Measurements from ENCODE around the gene FKBP9.
A peak's percentile ranks its signal among the peaks of the same experiment; 100 is the strongest.
"Not testable (repeated sequence)": the region's sequence is repeated elsewhere in the genome, so short reads cannot be mapped to it uniquely, and the experiment has no call there.

FKBP9 gene

DNA sequence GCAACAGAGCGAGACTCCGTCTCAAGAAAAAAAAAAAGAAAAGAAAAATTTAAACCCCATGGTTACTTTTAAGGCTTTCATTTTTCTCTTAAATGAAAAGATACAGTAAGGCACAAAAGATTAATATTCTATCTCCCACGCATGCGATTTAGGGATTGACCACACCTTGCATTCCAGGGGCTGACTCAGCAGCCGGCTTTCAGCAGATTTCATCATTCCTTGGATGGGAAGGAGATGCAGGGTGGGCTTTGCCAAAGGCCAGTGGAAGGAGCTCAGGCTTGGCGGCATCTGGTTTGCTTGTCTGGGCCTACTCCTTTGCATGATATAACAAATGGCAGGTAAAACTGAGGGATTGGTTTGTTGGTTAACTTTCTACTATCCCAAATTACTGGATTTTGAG is 22.0 kb downstream of the FKBP9 start:
- not testable (repeated sequence) for H3K4me2 ChIP-seq (ENCODE audit: low read length, poor library complexity, severe bottlenecking); H3K23ac ChIP-seq (ENCODE audit: low read length in 2 of 2); H2BK15ac ChIP-seq (ENCODE audit: low read depth, poor library complexity, severe bottlenecking); H3K9me3 ChIP-seq (ENCODE audit: control insufficient read depth, low read length); H3K79me1 ChIP-seq (replicated peaks; ENCODE audit: low read length, poor library complexity, severe bottlenecking); H3K4me3 ChIP-seq (ENCODE audit: insufficient read depth in 1 of 2, low read depth in 1 of 2, low read length in 2 of 2); H4K8ac ChIP-seq (ENCODE audit: low read length); H3K4me1 ChIP-seq (ENCODE audit: control insufficient read depth, insufficient read depth, low read depth, low read length); H3K14ac ChIP-seq (ENCODE audit: low read length in 2 of 2); H3K27ac ChIP-seq (ENCODE audit: low read length, poor library complexity, severe bottlenecking); H2BK5ac ChIP-seq (ENCODE audit: low read depth, low read length, poor library complexity, severe bottlenecking); H3K27me3 ChIP-seq (ENCODE audit: control insufficient read depth in 1 of 2, insufficient read depth in 1 of 2, low read length in 2 of 2); H3K9ac ChIP-seq (ENCODE audit: low read length); H2BK120ac ChIP-seq (ENCODE audit: low read depth, low read length); H4K91ac ChIP-seq (ENCODE audit: low read length); H2AFZ ChIP-seq (ENCODE audit: low read depth, low read length); H3K4ac ChIP-seq (ENCODE audit: low read depth in 1 of 2, low read length in 2 of 2); H2BK12ac ChIP-seq (ENCODE audit: low read length in 2 of 2); H3K18ac ChIP-seq (ENCODE audit: low read depth in 1 of 2, low read length in 2 of 2); H2AK5ac ChIP-seq (ENCODE audit: low read length, severe bottlenecking)
- WGBS, result 68% methylated on average over 3 of the region's 6 CpGs
- H3K36me3 ChIP-seq (ENCODE audit: control insufficient read depth in 1 of 2, insufficient read depth in 2 of 2, low read depth in 1 of 2, low read length in 2 of 2), result peaks cover 0 to 33% of the 10 kb centered on the region in 2 experiments
- peak; percentile 15 for DNase-seq

DNA sequence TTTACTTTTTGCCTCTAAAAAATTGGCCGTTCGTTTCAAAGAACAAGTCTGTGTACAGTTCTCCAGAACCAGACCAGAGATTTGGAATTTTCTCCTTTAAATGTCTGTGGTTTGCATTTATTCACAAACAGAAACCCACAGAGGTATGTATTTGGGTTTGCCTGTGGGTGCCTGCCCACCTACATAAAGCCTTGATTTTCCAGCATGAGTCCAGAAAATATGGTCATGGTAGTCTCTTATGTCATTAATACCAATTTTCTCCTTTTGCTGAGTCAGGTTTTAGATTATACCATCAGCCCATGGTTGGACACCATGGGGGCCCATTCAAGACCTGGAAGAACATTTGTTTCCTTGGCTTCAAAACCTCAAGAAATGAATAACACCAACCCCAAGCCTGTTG is 22.7 kb downstream of the FKBP9 start:
- H4K91ac ChIP-seq (ENCODE audit: low read length); H3K4ac ChIP-seq (ENCODE audit: low read depth in 1 of 2, low read length in 2 of 2); H2BK5ac ChIP-seq (ENCODE audit: low read depth, low read length, poor library complexity, severe bottlenecking); H3K23ac ChIP-seq (ENCODE audit: low read length in 2 of 2); H2BK120ac ChIP-seq (ENCODE audit: low read depth, low read length); H3K9me3 ChIP-seq (ENCODE audit: control insufficient read depth, low read length); H2BK15ac ChIP-seq (ENCODE audit: low read depth, poor library complexity, severe bottlenecking); H4K8ac ChIP-seq (ENCODE audit: low read length); H2AFZ ChIP-seq (ENCODE audit: low read depth, low read length); H3K27me3 ChIP-seq (ENCODE audit: control insufficient read depth in 1 of 2, insufficient read depth in 1 of 2, low read length in 2 of 2); DNase-seq; H2BK12ac ChIP-seq (ENCODE audit: low read length in 2 of 2); H3K14ac ChIP-seq (ENCODE audit: low read length in 2 of 2); H3K27ac ChIP-seq (ENCODE audit: low read length, poor library complexity, severe bottlenecking); H3K4me3 ChIP-seq (ENCODE audit: insufficient read depth in 1 of 2, low read depth in 1 of 2, low read length in 2 of 2); H2AK5ac ChIP-seq (ENCODE audit: low read length, severe bottlenecking); H3K4me1 ChIP-seq (ENCODE audit: control insufficient read depth, insufficient read depth, low read depth, low read length); H3K79me1 ChIP-seq (replicated peaks; ENCODE audit: low read length, poor library complexity, severe bottlenecking); H3K9ac ChIP-seq (ENCODE audit: low read length); H3K4me2 ChIP-seq (ENCODE audit: low read length, poor library complexity, severe bottlenecking); H3K18ac ChIP-seq (ENCODE audit: low read depth in 1 of 2, low read length in 2 of 2): not testable (repeated sequence)
- no CpG with 5 or more reads among the region's 2 CpGs for WGBS
- peaks cover 0 to 31% of the 10 kb centered on the region in 2 experiments for H3K36me3 ChIP-seq (ENCODE audit: control insufficient read depth in 1 of 2, insufficient read depth in 2 of 2, low read depth in 1 of 2, low read length in 2 of 2)

DNA sequence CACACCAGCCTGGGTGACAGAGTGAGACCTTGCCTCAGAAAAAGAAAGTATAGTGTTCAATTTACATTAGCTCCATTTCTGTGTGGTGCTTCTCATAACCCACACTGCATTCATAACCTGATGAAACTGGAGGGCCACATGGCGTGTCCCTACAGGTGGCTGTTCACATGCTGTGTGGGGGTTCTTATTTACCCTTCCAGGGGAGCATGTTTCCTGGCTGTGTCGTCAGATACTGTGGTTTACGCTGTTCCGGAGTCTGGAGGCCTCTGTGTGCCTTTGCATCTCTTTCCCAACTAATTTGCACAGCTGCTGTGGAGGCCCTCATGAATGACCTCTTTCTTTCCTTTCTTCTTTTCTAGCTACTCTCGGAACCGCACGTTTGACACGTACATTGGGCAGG is 30.9 kb downstream of the FKBP9 start:
- H2BK120ac ChIP-seq (ENCODE audit: low read depth, low read length); H3K14ac ChIP-seq (ENCODE audit: low read length in 2 of 2): not testable (repeated sequence)

DNA sequence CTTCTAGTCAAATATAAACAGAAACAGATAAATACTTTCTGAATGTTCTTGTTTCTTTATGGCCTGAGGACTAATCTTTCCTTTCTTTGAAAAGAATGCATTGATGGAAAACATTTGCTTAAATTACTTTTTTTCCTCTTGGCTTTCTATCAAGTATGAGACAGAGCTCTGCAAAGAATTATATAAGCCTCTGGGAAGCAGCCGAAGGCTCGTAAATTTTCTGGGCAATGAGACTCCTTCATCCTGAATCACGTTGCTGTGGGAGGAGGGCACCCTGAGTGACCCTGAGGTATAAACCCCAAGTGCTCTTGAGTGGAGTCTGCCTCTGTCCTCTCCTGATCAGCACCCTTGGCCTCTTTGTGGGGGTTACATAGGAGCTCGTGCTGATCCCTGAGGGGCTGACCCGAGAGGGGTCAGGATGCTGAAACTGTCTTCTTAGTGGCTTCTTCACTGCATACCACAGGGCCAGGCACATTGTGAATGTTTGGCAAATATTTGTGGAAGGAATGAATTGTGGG is 33.9 kb downstream of the FKBP9 start:
- not testable (repeated sequence) for H4K8ac ChIP-seq (ENCODE audit: low read length); H2BK12ac ChIP-seq (ENCODE audit: low read length in 2 of 2); H3K27ac ChIP-seq (ENCODE audit: low read length, poor library complexity, severe bottlenecking); H2AFZ ChIP-seq (ENCODE audit: low read depth, low read length); H2AK5ac ChIP-seq (ENCODE audit: low read length, severe bottlenecking); H4K91ac ChIP-seq (ENCODE audit: low read length); H2BK5ac ChIP-seq (ENCODE audit: low read depth, low read length, poor library complexity, severe bottlenecking); H3K4me1 ChIP-seq (ENCODE audit: control insufficient read depth, insufficient read depth, low read depth, low read length); H3K14ac ChIP-seq (ENCODE audit: low read length in 2 of 2); H3K79me1 ChIP-seq (replicated peaks; ENCODE audit: low read length, poor library complexity, severe bottlenecking); H3K23ac ChIP-seq (ENCODE audit: low read length in 2 of 2); H3K27me3 ChIP-seq (ENCODE audit: control insufficient read depth in 1 of 2, insufficient read depth in 1 of 2, low read length in 2 of 2); H2BK120ac ChIP-seq (ENCODE audit: low read depth, low read length); H3K4ac ChIP-seq (ENCODE audit: low read depth in 1 of 2, low read length in 2 of 2); H3K9me3 ChIP-seq (ENCODE audit: control insufficient read depth, low read length); H3K4me2 ChIP-seq (ENCODE audit: low read length, poor library complexity, severe bottlenecking); H2BK15ac ChIP-seq (ENCODE audit: low read depth, poor library complexity, severe bottlenecking); H3K18ac ChIP-seq (ENCODE audit: low read depth in 1 of 2, low read length in 2 of 2); H3K4me3 ChIP-seq (ENCODE audit: insufficient read depth in 1 of 2, low read depth in 1 of 2, low read length in 2 of 2)
- no CpG with 5 or more reads among the region's 5 CpGs for WGBS
- H3K36me3 ChIP-seq (ENCODE audit: control insufficient read depth in 1 of 2, insufficient read depth in 2 of 2, low read depth in 1 of 2, low read length in 2 of 2), result peaks cover 3 to 18% of the 10 kb centered on the region in 2 experiments
- peak; percentile 32 for DNase-seq
- H3K9ac ChIP-seq (ENCODE audit: low read length), result peak overlapping the region; percentile 57

More for the DNA sequence above, 30.9 kb downstream of the FKBP9 start:
- not testable (repeated sequence) for H2AK5ac ChIP-seq (ENCODE audit: low read length, severe bottlenecking); H2BK15ac ChIP-seq (ENCODE audit: low read depth, poor library complexity, severe bottlenecking); H2BK12ac ChIP-seq (ENCODE audit: low read length in 2 of 2); H3K4me2 ChIP-seq (ENCODE audit: low read length, poor library complexity, severe bottlenecking); H3K4me3 ChIP-seq (ENCODE audit: insufficient read depth in 1 of 2, low read depth in 1 of 2, low read length in 2 of 2); H3K27me3 ChIP-seq (ENCODE audit: control insufficient read depth in 1 of 2, insufficient read depth in 1 of 2, low read length in 2 of 2); H3K18ac ChIP-seq (ENCODE audit: low read depth in 1 of 2, low read length in 2 of 2); H3K27ac ChIP-seq (ENCODE audit: low read length, poor library complexity, severe bottlenecking); H3K9ac ChIP-seq (ENCODE audit: low read length); H3K23ac ChIP-seq (ENCODE audit: low read length in 2 of 2); H2AFZ ChIP-seq (ENCODE audit: low read depth, low read length); H4K91ac ChIP-seq (ENCODE audit: low read length); DNase-seq; H4K8ac ChIP-seq (ENCODE audit: low read length); H2BK5ac ChIP-seq (ENCODE audit: low read depth, low read length, poor library complexity, severe bottlenecking); H3K79me1 ChIP-seq (replicated peaks; ENCODE audit: low read length, poor library complexity, severe bottlenecking); H3K4ac ChIP-seq (ENCODE audit: low read depth in 1 of 2, low read length in 2 of 2); H3K4me1 ChIP-seq (ENCODE audit: control insufficient read depth, insufficient read depth, low read depth, low read length); H3K9me3 ChIP-seq (ENCODE audit: control insufficient read depth, low read length)
- WGBS, result 92% methylated on average over 4 of the region's 8 CpGs
- peaks cover 3 to 18% of the 10 kb centered on the region in 2 experiments for H3K36me3 ChIP-seq (ENCODE audit: control insufficient read depth in 1 of 2, insufficient read depth in 2 of 2, low read depth in 1 of 2, low read length in 2 of 2)

All from mesenchymal stem cell (in vitro differentiated cells and primary cell).